B cell (primary cell): ENCODE results near the gene GPHN. TPM values are rescaled to one million over a fixed set of nuclear protein-coding genes. Genes with fewer than 3 reads are reported as not detected.

Source experiments
- ATAC-seq: fragments of 200-7000 bp; cut with Tn5 transposase; one replicate; pipeline ENCODE4 v1.10.0; 2021; ENCODE audit warnings: low read depth, mild to moderate bottlenecking, moderate number of reproducible peaks, moderate library complexity
- CTCF ChIA-PET: fragments of 350-600 bp; sonication (Branson Sonifier 250); formaldehyde crosslinking; loops from one replicate; lab custom pipeline; 2021; ENCODE audit warnings: antibody characterized with exemption, inconsistent platforms; lab: Charles Lee
- POLR2A ChIA-PET: fragments of 350-600 bp; sonication (Branson Sonifier 250); formaldehyde crosslinking; loops from one replicate; lab custom pipeline; 2021; ENCODE audit warnings: antibody characterized with exemption; lab: Charles Lee
- DNase-seq: peaks from one replicate; pipeline ENCODE4 v3.0.0; 2013
- H2AFZ ChIP-seq: 2 replicates; pipeline ENCODE4 v1.6.1; 2012; ENCODE audit warnings: mild to moderate bottlenecking, low read depth, low read length; ENCODE audit not compliant: insufficient read depth, poor library complexity, severe bottlenecking
- H3K27ac ChIP-seq, 2 donors: 1 replicate in 1 of 2; 2 replicates in 1 of 2; pipeline ENCODE4 v1.5.1; 2012 to 2013; ENCODE audit warnings: low read length in 2 of 2, mild to moderate bottlenecking in 2 of 2, moderate library complexity in 1 of 2
- H3K27me3 ChIP-seq, 4 experiments: fragments of 200-600 bp in 1 of 4; sonication (generic) in 1 of 4; replicated peaks in 1 of 4; 1 replicate in 2 of 4; 2 replicates in 2 of 4; pipeline versions ENCODE4 v1.6.1 to v1.7.0; 2013 to 2016; ENCODE audit warnings: low read length in 3 of 4, mild to moderate bottlenecking in 2 of 4, mixed read lengths in 1 of 4, moderate library complexity in 1 of 4; ENCODE audit not compliant: insufficient read depth in 4 of 4, control insufficient read depth in 3 of 4; ENCODE audit errors: control extremely low read depth in 1 of 4
- H3K36me3 ChIP-seq, 2 experiments: replicated peaks in 1 of 2; 1 replicate in 1 of 2; 2 replicates in 1 of 2; pipeline versions ENCODE4 v1.6.1 to v1.7.1; 2013; ENCODE audit warnings: low read length in 1 of 2; ENCODE audit not compliant: insufficient read depth in 2 of 2, control insufficient read depth in 1 of 2; ENCODE audit errors: control extremely low read depth in 1 of 2, extremely low read depth in 1 of 2
- H3K4me1 ChIP-seq, 2 donors: fragments of 200-600 bp in 1 of 2; sonication (generic) in 1 of 2; 1 replicate in 1 of 2; 2 replicates in 1 of 2; pipeline versions ENCODE4 v1.5.1 to v1.6.1; 2013 to 2017; ENCODE audit warnings: low read length in 2 of 2; ENCODE audit not compliant: control insufficient read depth in 2 of 2, insufficient read depth in 2 of 2
- H3K4me2 ChIP-seq: replicated peaks from 2 replicates; pipeline ENCODE3; 2012; ENCODE audit warnings: mild to moderate bottlenecking, low read depth, low read length; ENCODE audit not compliant: poor library complexity, severe bottlenecking
- H3K4me3 ChIP-seq, 5 experiments: fragments of 200-600 bp in 1 of 5; sonication (generic) in 1 of 5; 1 replicate in 3 of 5; 2 replicates in 2 of 5; pipeline versions ENCODE4 v1.5.1 to v1.7.0; 2011 to 2016; ENCODE audit warnings: low read length in 4 of 5, mild to moderate bottlenecking in 4 of 5, low read depth in 2 of 5, control low read depth in 1 of 5, moderate library complexity in 1 of 5; ENCODE audit not compliant: insufficient read depth in 1 of 5; ENCODE audit errors: control extremely low read depth in 1 of 5, extremely low read depth in 1 of 5
- H3K79me2 ChIP-seq: fragments of 200-600 bp; sonication (generic); one replicate; pipeline ENCODE4 v1.6.0; 2016; ENCODE audit warnings: low read length; ENCODE audit not compliant: control insufficient read depth, insufficient read depth
- H3K9ac ChIP-seq: fragments of 200-600 bp; sonication (generic); 2 replicates; pipeline ENCODE4 v1.6.1; 2017; ENCODE audit warnings: mild to moderate bottlenecking, low read length, moderate library complexity
- H3K9me3 ChIP-seq, 3 donors: one replicate each; pipeline versions ENCODE4 v1.6.1 to v1.7.1; 2013; ENCODE audit warnings: low read length in 2 of 3; ENCODE audit not compliant: control insufficient read depth in 2 of 3, insufficient read depth in 1 of 3; ENCODE audit errors: control extremely low read depth in 1 of 3
- H4K20me1 ChIP-seq: 2 replicates; pipeline ENCODE4 v1.6.0; 2012; ENCODE audit warnings: mild to moderate bottlenecking, low read length; ENCODE audit not compliant: insufficient read depth, control insufficient read depth, poor library complexity, severe bottlenecking
- H3K27ac Mint-ChIP-seq: one replicate; pipeline ENCODE4 v1.8.0; 2021; ENCODE audit warnings: mixed read lengths
- H3K27me3 Mint-ChIP-seq: one replicate; pipeline ENCODE4 v1.8.0; 2021; ENCODE audit warnings: mixed read lengths
- H3K4me1 Mint-ChIP-seq: one replicate; pipeline ENCODE4 v1.8.0; 2021; ENCODE audit warnings: mixed read lengths
- H3K4me3 Mint-ChIP-seq: one replicate; pipeline ENCODE4 v1.8.0; 2021; ENCODE audit warnings: mixed read lengths
- H3K9me3 Mint-ChIP-seq: one replicate; pipeline ENCODE4 v1.8.0; 2022; ENCODE audit warnings: mixed read lengths; ENCODE audit not compliant: insufficient read depth
- CTCF ChIP-seq: fragments of 200-600 bp; IDR thresholded peaks from one replicate; pipeline ENCODE4 v1.8.0; 2022; ENCODE audit warnings: antibody characterized with exemption, mild to moderate bottlenecking
- EZH2 ChIP-seq: IDR thresholded peaks from 2 replicates; pipeline ENCODE4 v1.6.1; 2012; ENCODE audit warnings: borderline replicate concordance, low read depth, mild to moderate bottlenecking, moderate library complexity, low read length; ENCODE audit not compliant: insufficient read depth, poor library complexity, severe bottlenecking
- WGBS: methylation state at CpG from one replicate; pipeline ENCODE4 v1.1.5; 2013; ENCODE audit warnings: missing lambda C conversion rate; ENCODE audit not compliant: insufficient coverage; 5-methylcytosine and 5-hydroxymethylcytosine counted together
- intact Hi-C: fragments of 100-400 bp; cut with micrococcal nuclease; formaldehyde crosslinking; loops from one replicate; pipeline ENCODE4 v1.10.0; 2022
- polyA plus RNA-seq: library from polyadenylated mRNA; depleted of rRNA; stranded (reverse); fragments of >200 nt; gene quantifications from 2 replicates; pipeline ENCODE4 v1.2.3, GENCODE V29; 2012
- total RNA-seq, 2 donors: library from RNA; stranded (reverse); fragments of 120-200 nt in 1 of 2; gene quantifications; 1 replicate in 1 of 2; 2 replicates in 1 of 2; pipeline versions ENCODE4 v1.2.3 to v1.2.4, GENCODE V29; 2013 to 2022

The GPHN gene
- total and polyA plus RNA-seq, 2 donors (not counting 1 experiment from before 2014, with no cell fraction given): 3.4 to 18.0 TPM

DNA sequence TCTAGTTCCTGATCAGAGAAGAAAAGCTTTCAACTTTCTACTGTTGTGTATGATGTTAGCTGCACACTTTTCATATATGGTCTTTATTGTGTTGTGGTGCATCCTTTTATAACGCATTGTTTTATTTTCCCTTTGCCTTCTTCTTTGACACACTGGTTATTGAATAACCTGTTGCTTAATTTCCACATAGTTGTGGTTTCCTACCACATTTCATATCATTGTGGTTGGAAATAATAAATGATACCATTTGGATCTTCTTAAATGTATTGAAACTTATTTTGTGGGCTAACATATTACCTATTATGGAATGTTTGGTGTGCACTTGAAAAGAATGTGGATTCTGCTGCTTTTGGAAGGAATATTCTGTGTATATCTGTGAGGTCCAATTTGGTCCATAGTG, 64.9 kb downstream of the GPHN start:
- no peak overlapping the region for H2AFZ ChIP-seq
- no peak overlapping the region for H3K27ac Mint-ChIP-seq
- no peaks in the 10 kb centered on the region for H3K27me3 ChIP-seq
- WGBS: no CpG with 5 or more reads among the region's 1 CpG
- ATAC-seq: no peak
- H3K4me3 Mint-ChIP-seq: no peak overlapping the region
- no peaks in the 10 kb centered on the region for H4K20me1 ChIP-seq
- H3K9me3 Mint-ChIP-seq: peaks cover 16% of the 10 kb centered on the region
- no peaks in the 10 kb centered on the region for H3K4me1 Mint-ChIP-seq
- no peaks in the 10 kb centered on the region for H3K4me1 ChIP-seq
- H3K27ac ChIP-seq: no peak overlapping the region
- H3K36me3 ChIP-seq: no peaks in the 10 kb centered on the region
- no peak for TF ChIP-seq EZH2
- no peak for TF ChIP-seq CTCF
- CTCF ChIA-PET: no interaction called here
- H3K4me3 ChIP-seq: no peak overlapping the region
- intact Hi-C loops: no loop called here
- no peak overlapping the region for H3K4me2 ChIP-seq
- peaks cover 8% of the 10 kb centered on the region for H3K79me2 ChIP-seq
- H3K27me3 Mint-ChIP-seq: no peaks in the 10 kb centered on the region
- no peak for DNase-seq
- H3K9me3 ChIP-seq: peaks cover 3 to 30% (median 23%) of the 10 kb centered on the region in 3 donors
- POLR2A ChIA-PET: no interaction called here
- H3K9ac ChIP-seq: no peak overlapping the region

DNA sequence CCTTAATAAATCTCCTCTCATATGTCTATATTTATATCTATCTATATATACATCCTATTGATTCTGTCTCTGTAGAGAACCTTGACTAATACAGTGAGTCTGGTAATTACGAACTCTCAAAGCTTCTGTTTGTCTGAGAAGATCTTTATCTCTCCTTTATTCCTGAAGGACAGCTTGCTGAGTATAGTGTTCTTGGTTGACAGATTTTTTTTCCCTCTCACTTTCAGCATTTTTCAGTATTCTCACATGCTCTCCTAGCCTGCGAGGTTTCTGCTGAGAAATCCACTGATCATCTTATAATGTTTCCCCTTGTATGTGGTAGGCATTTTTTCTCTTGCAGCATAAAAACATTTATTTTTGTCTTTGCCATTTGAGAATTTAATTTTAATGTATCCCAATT, 67.1 kb downstream of the GPHN start:
- Mint-ChIP-seq H3K4me1 (no peaks in the 10 kb centered on the region), H3K4me3 (no peak overlapping the region), H3K9me3 (peaks cover 21% of the 10 kb centered on the region), H3K27me3 (no peaks in the 10 kb centered on the region), H3K27ac (no peak overlapping the region)
- H3K4me3 ChIP-seq: no peak overlapping the region
- ATAC-seq: no peak
- peaks cover 8% of the 10 kb centered on the region for H3K79me2 ChIP-seq
- no peak overlapping the region for H2AFZ ChIP-seq
- intact Hi-C loops: no loop called here
- no peaks in the 10 kb centered on the region for H3K36me3 ChIP-seq
- ChIA-PET CTCF (interaction anchor here (1.0 kb wide), 1 partner anchor 79 kb away, joined by 3 read pairs; no protein-coding TSS in a partner anchor), POLR2A (no interaction called here)
- no peak overlapping the region for H3K9ac ChIP-seq
- TF ChIP-seq CTCF: no peak
- TF ChIP-seq EZH2: no peak
- peaks cover 3 to 36% (median 23%) of the 10 kb centered on the region in 3 donors for H3K9me3 ChIP-seq
- H3K27ac ChIP-seq: no peak overlapping the region
- H4K20me1 ChIP-seq: no peaks in the 10 kb centered on the region
- DNase-seq: no peak
- H3K27me3 ChIP-seq: no peaks in the 10 kb centered on the region
- no peaks in the 10 kb centered on the region for H3K4me1 ChIP-seq
- WGBS: no CpG with 5 or more reads among the region's 2 CpGs
- no peak overlapping the region for H3K4me2 ChIP-seq
